Neuronal stem cell (in vitro differentiated cells): ENCODE results near the gene PITPNM3.

Experiments
- DNase-seq: peaks from one replicate; pipeline ENCODE4 v3.0.0-alpha.2; 2013; ENCODE audit warnings: low spot score
- H2AFZ ChIP-seq: one replicate; pipeline ENCODE4 v1.6.1; 2013; ENCODE audit warnings: mild to moderate bottlenecking, low read length, inconsistent platforms
- H2AK5ac ChIP-seq: 2 replicates; pipeline ENCODE4 v1.6.1; 2013; ENCODE audit warnings: low read depth, mild to moderate bottlenecking, inconsistent platforms, low read length, moderate library complexity, mixed read lengths
- H2BK120ac ChIP-seq: 2 replicates; pipeline ENCODE4 v1.6.1; 2013; ENCODE audit warnings: low read depth, mild to moderate bottlenecking, inconsistent platforms, low read length, moderate library complexity, mixed read lengths
- H2BK12ac ChIP-seq: one replicate; pipeline ENCODE4 v1.6.1; 2013; ENCODE audit warnings: low read length, inconsistent platforms
- H2BK15ac ChIP-seq: 2 replicates; pipeline ENCODE4 v1.6.1; 2013; ENCODE audit warnings: mild to moderate bottlenecking, low read length, inconsistent platforms, mixed read lengths
- H2BK5ac ChIP-seq: one replicate; pipeline ENCODE4 v1.6.1; 2013; ENCODE audit warnings: inconsistent platforms, mild to moderate bottlenecking, low read length, moderate library complexity
- H3K14ac ChIP-seq: one replicate; pipeline ENCODE4 v1.6.1; 2013; ENCODE audit warnings: low read length, inconsistent platforms
- H3K18ac ChIP-seq: 2 replicates; pipeline ENCODE4 v1.6.1; 2013; ENCODE audit warnings: low read length, inconsistent platforms
- H3K23ac ChIP-seq: 2 replicates; pipeline ENCODE4 v1.6.1; 2013; ENCODE audit warnings: low read depth, mild to moderate bottlenecking, mixed read lengths, low read length, inconsistent platforms; ENCODE audit not compliant: poor library complexity
- H3K27ac ChIP-seq: replicated peaks from 3 replicates; pipeline ENCODE4 v1.5.1; 2013; ENCODE audit warnings: low read length, inconsistent platforms
- H3K27me3 ChIP-seq, 3 experiments: 2 replicates each; pipeline ENCODE4 v1.6.1; 2013; ENCODE audit warnings: low read length in 3 of 3, mild to moderate bottlenecking in 2 of 3, inconsistent platforms in 1 of 3, low read depth in 1 of 3, mixed read lengths in 1 of 3, moderate library complexity in 1 of 3; ENCODE audit not compliant: control insufficient read depth in 3 of 3, insufficient read depth in 3 of 3
- H3K36me3 ChIP-seq, 2 donors: replicated peaks in 1 of 2; 2 replicates each; pipeline ENCODE4 v1.6.1; 2013; ENCODE audit warnings: low read length in 2 of 2; ENCODE audit not compliant: control insufficient read depth in 2 of 2, insufficient read depth in 2 of 2
- H3K4ac ChIP-seq: 2 replicates; pipeline ENCODE4 v1.6.1; 2013; ENCODE audit warnings: inconsistent platforms, mild to moderate bottlenecking, low read length, moderate library complexity
- H3K4me1 ChIP-seq, 2 donors: 1 replicate in 1 of 2; 2 replicates in 1 of 2; pipeline ENCODE4 v1.6.1; 2013; ENCODE audit warnings: low read length in 2 of 2, low read depth in 1 of 2; ENCODE audit not compliant: control insufficient read depth in 2 of 2, insufficient read depth in 1 of 2
- H3K4me2 ChIP-seq: one replicate; pipeline ENCODE4 v1.6.1; 2013; ENCODE audit warnings: mild to moderate bottlenecking, low read length, inconsistent platforms; ENCODE audit not compliant: insufficient read depth, poor library complexity, severe bottlenecking
- H3K4me3 ChIP-seq, 2 donors: 2 replicates each; pipeline ENCODE4 v1.5.1; 2013; ENCODE audit warnings: low read length in 2 of 2, mild to moderate bottlenecking in 2 of 2, inconsistent platforms in 1 of 2, moderate library complexity in 1 of 2
- H3K79me1 ChIP-seq: one replicate; pipeline ENCODE4 v1.6.1; 2013; ENCODE audit warnings: low read depth, mild to moderate bottlenecking, inconsistent platforms, low read length, moderate library complexity
- H3K9ac ChIP-seq: one replicate; pipeline ENCODE4 v1.6.1; 2013; ENCODE audit warnings: mild to moderate bottlenecking, low read depth, low read length, inconsistent platforms; ENCODE audit not compliant: poor library complexity
- H3K9me3 ChIP-seq, 2 donors: replicated peaks in 1 of 2; 2 replicates each; pipeline versions ENCODE3 to v1.6.1; 2013; ENCODE audit warnings: low read length in 2 of 2, mild to moderate bottlenecking in 2 of 2, inconsistent platforms in 1 of 2, low read depth in 1 of 2, mixed read lengths in 1 of 2, moderate library complexity in 1 of 2; ENCODE audit not compliant: control insufficient read depth in 2 of 2, insufficient read depth in 1 of 2
- H4K8ac ChIP-seq: one replicate; pipeline ENCODE4 v1.6.1; 2013; ENCODE audit warnings: low read depth, mild to moderate bottlenecking, inconsistent platforms, low read length, moderate library complexity
- H4K91ac ChIP-seq: one replicate; pipeline ENCODE4 v1.6.1; 2013; ENCODE audit warnings: low read length, low read depth, mild to moderate bottlenecking, inconsistent platforms; ENCODE audit not compliant: poor library complexity
- WGBS, 2 donors: extraction: QIAGEN DNeasy Blood & Tissue Kit; methylation state at CpG; one replicate each; pipeline ENCODE4 v1.1.7; 2013; ENCODE audit warnings: missing lambda C conversion rate in 2 of 2, mixed read lengths in 1 of 2; ENCODE audit not compliant: insufficient read length in 2 of 2, insufficient replicate concordance in 1 of 2; ENCODE audit errors: extremely low coverage in 2 of 2; 5-methylcytosine and 5-hydroxymethylcytosine counted together

PITPNM3 gene

DNA sequence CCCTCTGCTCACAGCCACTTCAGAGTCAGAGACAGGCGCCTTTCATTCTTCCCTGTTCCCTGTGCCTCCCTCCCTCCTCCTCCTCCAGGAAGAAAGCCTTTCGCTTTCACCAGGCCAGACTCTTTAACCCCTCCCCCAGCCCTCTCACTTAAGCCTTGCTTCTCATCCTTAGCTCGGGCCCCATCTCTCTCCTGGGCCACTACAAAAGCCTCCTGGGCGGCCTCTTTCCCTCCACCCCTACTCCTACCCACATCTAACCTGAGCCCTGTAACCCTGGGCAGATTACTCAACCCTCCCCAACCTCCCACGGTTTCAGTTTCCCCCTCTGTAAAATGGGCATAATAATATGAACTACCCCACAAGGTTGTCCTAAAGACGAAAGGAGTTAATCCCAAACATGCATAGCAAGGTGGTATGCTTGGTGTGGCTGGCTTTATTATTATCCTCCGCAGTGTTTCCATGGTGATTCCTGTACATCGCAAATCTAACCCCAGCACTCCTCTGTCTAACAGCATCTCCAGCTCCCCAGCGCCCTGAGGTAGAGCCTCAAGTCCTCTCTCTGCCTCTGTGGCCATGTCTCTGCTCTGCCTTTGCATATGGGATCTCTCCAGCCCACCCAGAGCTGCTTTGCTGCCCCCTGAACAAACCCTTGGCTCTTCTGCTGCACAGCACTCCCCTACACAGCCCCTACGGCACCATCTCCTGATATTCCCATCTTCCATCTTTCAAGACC, 94.4 kb downstream of the PITPNM3 start:
- Histone ChIP-seq H3K27me3 (no peaks in the 10 kb centered on the region), H3K23ac (no peak overlapping the region), H4K91ac (no peak overlapping the region), H3K4ac (no peak overlapping the region), H3K9me3 (peaks cover 0 to under 1% of the 10 kb centered on the region in 2 donors), H2AFZ (peak overlapping the region; percentile 52), H3K9ac (no peak overlapping the region), H2BK5ac (no peak overlapping the region), H2BK12ac (no peak overlapping the region), H3K14ac (no peak overlapping the region), H3K27ac (peak overlapping the region; percentile 63), H3K4me3 (no peak overlapping the region), H4K8ac (no peak overlapping the region), H2BK120ac (no peak overlapping the region), H3K18ac (peak overlapping the region; percentile 74), H2AK5ac (peak overlapping the region; percentile 64), H3K79me1 (no peaks in the 10 kb centered on the region), H2BK15ac (peak overlapping the region; percentile 71), H3K4me2 (no peak overlapping the region), H3K4me1 (peaks cover 24 to 26% of the 10 kb centered on the region in 2 donors), H3K36me3 (no peaks in the 10 kb centered on the region)
- no CpG with 5 or more reads among the region's 10 CpGs for WGBS, 2 donors
- DNase-seq, result no peak

DNA sequence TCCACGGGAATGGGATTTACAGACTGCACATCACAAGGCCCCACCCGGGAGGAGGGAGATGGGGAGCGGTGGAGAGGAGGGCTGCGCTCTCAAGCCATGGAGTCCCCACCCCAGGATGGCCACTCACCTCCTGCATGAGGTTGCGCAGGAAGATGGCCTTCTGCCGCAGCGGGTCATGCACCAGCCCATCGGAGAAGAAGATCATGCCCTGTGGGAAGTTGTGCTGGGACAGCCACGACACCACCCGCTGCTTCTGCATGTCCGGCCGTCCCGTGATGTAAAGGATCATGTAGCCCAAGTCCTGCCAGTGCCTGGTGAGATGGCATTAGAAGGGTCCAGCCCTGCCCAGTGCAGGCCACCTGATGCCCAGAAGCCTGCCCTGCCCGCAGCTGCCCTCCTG, 95.1 kb downstream of the PITPNM3 start:
- Histone ChIP-seq H3K18ac (peak overlapping the region; percentile 92), H2BK5ac (peak overlapping the region; percentile 33), H3K4ac (no peak overlapping the region), H2BK12ac (peak overlapping the region; percentile 48), H2BK15ac (peak overlapping the region; percentile 71), H4K91ac (no peak overlapping the region), H2AFZ (peak overlapping the region; percentile 52), H3K4me2 (no peak overlapping the region), H3K27ac (peak overlapping the region; percentile 63), H2AK5ac (peak overlapping the region; percentile 64), H2BK120ac (peak overlapping the region; percentile 6), H3K36me3 (no peaks in the 10 kb centered on the region), H3K27me3 (no peaks in the 10 kb centered on the region), H3K9ac (peak overlapping the region; percentile 32), H3K4me1 (peaks cover 24 to 30% of the 10 kb centered on the region in 2 donors), H3K23ac (peak overlapping the region; percentile 6), H3K4me3 (no peak overlapping the region), H3K9me3 (no peaks in the 10 kb centered on the region), H3K14ac (peak overlapping the region; percentile 41), H3K79me1 (no peaks in the 10 kb centered on the region), H4K8ac (no peak overlapping the region)
- no CpG with 5 or more reads among the region's 14 CpGs for WGBS, 2 donors
- DNase-seq, result no peak

DNA sequence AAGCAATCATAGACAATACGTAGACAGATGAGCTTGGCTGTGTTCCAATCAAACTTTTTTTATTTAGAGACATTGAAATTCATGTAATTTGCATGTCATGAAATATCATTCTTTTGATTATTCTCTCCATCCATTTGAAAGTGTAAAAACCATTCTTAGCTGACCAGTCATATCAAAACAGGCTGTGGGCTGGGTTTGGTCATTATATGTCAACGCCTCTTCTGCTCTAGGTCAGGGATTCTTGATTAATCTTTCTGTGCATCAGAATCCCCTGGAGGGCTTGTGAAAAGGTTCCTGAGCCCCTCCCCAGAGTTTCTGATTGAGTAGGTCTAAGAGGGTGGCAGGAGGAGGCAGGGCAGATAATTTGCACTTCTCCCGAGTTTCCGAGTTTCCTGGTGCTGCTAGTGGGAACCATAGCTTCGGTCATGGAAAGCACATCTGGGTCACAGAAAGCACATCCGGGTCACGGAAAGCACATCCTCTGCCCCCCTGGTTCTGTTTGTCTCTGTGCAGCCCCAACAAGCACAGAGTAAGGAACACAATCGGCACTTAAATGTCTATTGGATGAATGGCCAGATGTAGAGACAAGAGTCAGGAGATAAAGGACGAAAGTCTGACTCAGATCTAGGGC, 95.7 kb downstream of the PITPNM3 start:
- Histone ChIP-seq H2BK12ac (peak overlapping the region; percentile 1), H3K9ac (no peak overlapping the region), H3K9me3 (no peaks in the 10 kb centered on the region), H3K4me3 (no peak overlapping the region), H3K79me1 (no peaks in the 10 kb centered on the region), H3K23ac (no peak overlapping the region), H2BK120ac (peak overlapping the region; percentile 6), H2BK5ac (peak overlapping the region; percentile 27), H3K4me1 (peaks cover 22 to 30% of the 10 kb centered on the region in 2 donors), H3K27ac (no peak overlapping the region), H3K36me3 (no peaks in the 10 kb centered on the region), H2BK15ac (no peak overlapping the region), H3K14ac (peak overlapping the region; percentile 10), H4K8ac (no peak overlapping the region), H3K27me3 (no peaks in the 10 kb centered on the region), H2AK5ac (no peak overlapping the region), H2AFZ (no peak overlapping the region), H3K18ac (peak overlapping the region; percentile 2), H3K4ac (no peak overlapping the region), H4K91ac (no peak overlapping the region), H3K4me2 (no peak overlapping the region)
- DNase-seq, result no peak
- WGBS, 2 donors, result no CpG with 5 or more reads among the region's 9 CpGs

DNA sequence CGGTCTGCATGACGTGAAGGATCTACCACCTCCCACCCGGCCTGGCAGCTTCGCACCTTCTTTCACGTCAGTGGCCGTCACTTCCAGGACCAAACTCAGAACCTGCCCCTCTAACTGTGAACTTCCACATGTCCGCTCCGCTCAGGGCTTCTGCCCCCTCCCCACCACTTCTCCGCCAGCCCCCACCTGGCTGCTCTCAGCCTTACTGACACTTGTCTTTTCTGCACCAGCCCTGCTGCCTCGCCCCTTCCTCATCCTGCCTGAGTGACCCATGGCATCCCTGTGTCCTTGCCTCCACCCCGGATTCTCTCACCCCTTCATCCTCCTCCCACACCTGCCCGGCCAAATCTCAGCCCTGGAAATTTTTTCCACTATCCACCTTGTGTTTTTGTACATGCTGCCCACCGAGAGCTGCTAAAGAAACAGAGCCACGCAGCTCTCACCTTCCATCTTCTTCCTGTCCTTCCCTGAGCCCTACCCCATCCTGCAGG, 97.8 kb downstream of the PITPNM3 start:
- peaks cover 34 to 36% of the 10 kb centered on the region in 2 donors for H3K4me1 ChIP-seq
- H2BK15ac ChIP-seq, result peak overlapping the region; percentile 25
- no peak overlapping the region for H2BK12ac ChIP-seq
- H3K4ac ChIP-seq, result no peak overlapping the region
- H3K27ac ChIP-seq, result no peak overlapping the region
- H3K36me3 ChIP-seq, result no peaks in the 10 kb centered on the region
- H4K8ac ChIP-seq, result no peak overlapping the region
- no peaks in the 10 kb centered on the region for H3K27me3 ChIP-seq
- H4K91ac ChIP-seq, result no peak overlapping the region
- peak overlapping the region; percentile 64 for H2AK5ac ChIP-seq
- whole genome bisulfite sequencing, 2 donors, result no CpG with 5 or more reads among the region's 14 CpGs
- no peak overlapping the region for H3K4me3 ChIP-seq
- H3K23ac ChIP-seq, result peak overlapping the region; percentile 2
- no peak overlapping the region for H2BK120ac ChIP-seq
- H3K79me1 ChIP-seq, result no peaks in the 10 kb centered on the region
- no peak overlapping the region for H3K9ac ChIP-seq
- H3K18ac ChIP-seq, result peak overlapping the region; percentile 54
- no peak overlapping the region for H3K4me2 ChIP-seq
- H2AFZ ChIP-seq, result no peak overlapping the region
- H3K14ac ChIP-seq, result no peak overlapping the region
- DNase-seq, result no peak
- H3K9me3 ChIP-seq, result no peaks in the 10 kb centered on the region
- no peak overlapping the region for H2BK5ac ChIP-seq
